DMS53 treated with DMSO at 0.1 percent for 48 hours (cell line): ENCODE results near the gene PAX8.

Experiments used
- DNase-seq: peaks from one replicate; lab custom pipeline; 2025; ENCODE audit not compliant: unreplicated experiment; lab: John Stamatoyannopoulos, UW

The PAX8 gene

GRCh38 chr2:113224647-113225236 lies 54.0 kb downstream of the PAX8 start:
- no peak for DNase-seq

- no peak for DNase-seq
Measured at GRCh38 chr2:113223813-113224212, 54.9 kb downstream of the PAX8 start.

- DNase-seq = no peak
Measured at GRCh38 chr2:113221846-113222245, 56.9 kb downstream of the PAX8 start.

- no peak for DNase-seq
Measured at GRCh38 chr2:113220970-113221708, 57.6 kb downstream of the PAX8 start.

GRCh38 chr2:113219889-113220641 lies 58.7 kb downstream of the PAX8 start:
- no peak for DNase-seq

GRCh38 chr2:113219525-113219888 lies 59.2 kb downstream of the PAX8 start:
- DNase-seq = no peak

- no peak for DNase-seq
Measured at GRCh38 chr2:113219092-113219441, 59.7 kb downstream of the PAX8 start.

GRCh38 chr2:113218283-113219091 lies 60.2 kb downstream of the PAX8 start:
- peak; percentile 41 for DNase-seq

GRCh38 chr2:113217455-113218282 lies 61.1 kb downstream of the PAX8 start:
- DNase-seq = no peak

- DNase-seq = no peak
Measured at GRCh38 chr2:113216891-113217454, 61.7 kb downstream of the PAX8 start.

GRCh38 chr2:113216321-113216720 lies 62.4 kb downstream of the PAX8 start:
- no peak for DNase-seq

GRCh38 chr2:113215056-113215455 lies 63.7 kb downstream of the PAX8 start:
- DNase-seq = no peak

- DNase-seq = no peak
Measured at GRCh38 chr2:113214141-113214540, 64.6 kb downstream of the PAX8 start.

- no peak for DNase-seq
Measured at GRCh38 chr2:113213061-113213930, 65.4 kb downstream of the PAX8 start.

- DNase-seq = no peak
Measured at GRCh38 chr2:113212245-113213060, 66.3 kb downstream of the PAX8 start.

- no peak for DNase-seq
Measured at GRCh38 chr2:113211226-113212105, 67.3 kb downstream of the PAX8 start.

- DNase-seq = no peak
Measured at GRCh38 chr2:113209646-113210171, 69.0 kb downstream of the PAX8 start.
